Hepatocyte (in vitro differentiated cells): ENCODE measurements around the gene MSI2. TPM values are rescaled to one million over a fixed set of nuclear protein-coding genes. Genes with fewer than 3 reads are reported as not detected.

Experiments used
- DNase-seq: peaks from one replicate; pipeline ENCODE4 v3.0.0-alpha.2; 2016; ENCODE audit warnings: low spot score
- H2AFZ ChIP-seq: fragments of 200-600 bp; sonication (generic); 2 replicates; pipeline ENCODE4 v1.6.0; 2016; ENCODE audit warnings: antibody characterized with exemption, mild to moderate bottlenecking
- H3K27ac ChIP-seq: fragments of 200-600 bp; sonication (generic); 2 replicates; pipeline ENCODE4 v1.5.1; 2016; ENCODE audit warnings: mild to moderate bottlenecking
- H3K27me3 ChIP-seq: fragments of 200-600 bp; sonication (generic); 2 replicates; pipeline ENCODE4 v1.6.1; 2016
- H3K36me3 ChIP-seq: fragments of 200-600 bp; sonication (generic); replicated peaks from 2 replicates; pipeline ENCODE4 v1.5.1; 2016; ENCODE audit warnings: low read depth; ENCODE audit not compliant: insufficient read depth
- H3K4me1 ChIP-seq: fragments of 200-600 bp; sonication (generic); 2 replicates; pipeline ENCODE4 v1.5.1; 2016; ENCODE audit warnings: mild to moderate bottlenecking, moderate library complexity; ENCODE audit not compliant: insufficient read depth
- H3K4me2 ChIP-seq: fragments of 200-600 bp; sonication (generic); 2 replicates; pipeline ENCODE4 v1.6.0; 2016
- H3K4me3 ChIP-seq: fragments of 200-600 bp; sonication (generic); 2 replicates; pipeline ENCODE4 v1.5.1; 2016; ENCODE audit warnings: mild to moderate bottlenecking
- H3K79me2 ChIP-seq: fragments of 200-600 bp; sonication (generic); 2 replicates; pipeline ENCODE4 v1.6.0; 2017; ENCODE audit warnings: mild to moderate bottlenecking
- H3K9me2 ChIP-seq: fragments of 200-600 bp; sonication (generic); replicated peaks from 2 replicates; pipeline ENCODE4 v1.6.0; 2017; ENCODE audit warnings: mild to moderate bottlenecking; ENCODE audit not compliant: insufficient read depth
- H3K9me3 ChIP-seq: fragments of 200-600 bp; sonication (generic); 2 replicates; pipeline ENCODE4 v1.5.1; 2016; ENCODE audit warnings: low read depth, mild to moderate bottlenecking
- H4K20me1 ChIP-seq: fragments of 200-600 bp; sonication (generic); 2 replicates; pipeline ENCODE4 v1.6.0; 2016; ENCODE audit warnings: mild to moderate bottlenecking; ENCODE audit not compliant: insufficient read depth, poor library complexity, severe bottlenecking
- CTCF ChIP-seq: fragments of 200-600 bp; sonication (generic); IDR thresholded peaks from 2 replicates; pipeline ENCODE4 v1.5.1; 2016; ENCODE audit warnings: antibody characterized with exemption, mild to moderate bottlenecking; ENCODE audit not compliant: poor library complexity
- EZH2 ChIP-seq: fragments of 200-600 bp; sonication (generic); IDR thresholded peaks from 2 replicates; pipeline ENCODE4 v1.6.1; 2016; ENCODE audit warnings: antibody characterized with exemption, mild to moderate bottlenecking, borderline replicate concordance
- EZH2phosphoT487 ChIP-seq: fragments of 200-600 bp; sonication (generic); IDR thresholded peaks from one replicate; pipeline ENCODE4 v1.6.1; 2018; ENCODE audit warnings: antibody characterized with exemption, mild to moderate bottlenecking, low read depth, moderate library complexity; ENCODE audit not compliant: unreplicated experiment, severe bottlenecking
- WGBS: methylation state at CpG from one replicate; pipeline ENCODE4 v1.1.6; 2016; ENCODE audit warnings: low lambda C conversion rate; ENCODE audit errors: missing lambda C conversion rate; 5-methylcytosine and 5-hydroxymethylcytosine counted together
- polyA plus RNA-seq: library from polyadenylated mRNA; unstranded; fragments of >200 nt; fragmentation: Nextera tagmentation; extraction: Ambion mirVana; gene quantifications from 2 replicates; pipeline ENCODE4 v1.2.1, GENCODE V29; 2016
- total RNA-seq: library from RNA; depleted of rRNA; stranded (reverse); fragments of >200 nt; gene quantifications from 2 replicates; pipeline ENCODE4 v1.2.3, GENCODE V29; 2014

The MSI2 gene
- total and polyA plus RNA-seq, 2 experiments from 2014 or later: 16.1 to 60.6 TPM

- Histone ChIP-seq H3K36me3 (no peaks in the 10 kb centered on the region), H3K4me2 (no peak overlapping the region), H3K4me1 (peaks cover under 1% of the 10 kb centered on the region), H3K4me3 (no peak overlapping the region), H3K27ac (no peak overlapping the region), H2AFZ (no peak overlapping the region), H3K9me2 (no peaks in the 10 kb centered on the region), H3K9me3 (no peaks in the 10 kb centered on the region), H3K79me2 (peaks cover 15% of the 10 kb centered on the region), H3K27me3 (no peaks in the 10 kb centered on the region), H4K20me1 (no peaks in the 10 kb centered on the region)
- TF ChIP-seq CTCF (no peak), EZH2 (no peak), EZH2phosphoT487 (no peak)
- DNase-seq: no peak
- 57% methylated on average over 6 of the region's 6 CpGs for WGBS
These were observed 2.8 kb upstream of the MSI2 start for GRCh38 chr17:57253362-57254065.

- 25% methylated on average over 16 of the region's 16 CpGs for WGBS
- peak overlapping the region; percentile 92 for H2AFZ ChIP-seq
These were observed 1.0 kb upstream of the MSI2 start for GRCh38 chr17:57255182-57255775.

GRCh38 chr17:57256708-57257112 lies 387 bp downstream of the MSI2 start:
- Histone ChIP-seq H3K36me3 (no peaks in the 10 kb centered on the region), H3K4me2 (peak overlapping the region; percentile 95), H3K27me3 (no peaks in the 10 kb centered on the region), H4K20me1 (peaks cover 11% of the 10 kb centered on the region), H3K27ac (peak overlapping the region; percentile 93), H2AFZ (peak overlapping the region; percentile 41), H3K79me2 (peaks cover 47% of the 10 kb centered on the region), H3K9me2 (no peaks in the 10 kb centered on the region), H3K4me1 (peaks cover 21% of the 10 kb centered on the region), H3K9me3 (no peaks in the 10 kb centered on the region), H3K4me3 (peak overlapping the region; percentile 93)
- no peak for TF ChIP-seq EZH2phosphoT487
- no peak for TF ChIP-seq EZH2
- TF ChIP-seq CTCF: no peak
- 0% methylated on average over 5 of the region's 36 CpGs for WGBS
- DNase-seq: peak; percentile 62

More at GRCh38 chr17:57255182-57255775, 1.0 kb upstream of the MSI2 start:
- Histone ChIP-seq H3K4me1 (peaks cover 18% of the 10 kb centered on the region), H3K4me3 (peak overlapping the region; percentile 80), H3K36me3 (no peaks in the 10 kb centered on the region), H3K79me2 (peaks cover 32% of the 10 kb centered on the region), H3K9me3 (no peaks in the 10 kb centered on the region), H3K4me2 (peak overlapping the region; percentile 95), H4K20me1 (peaks cover 11% of the 10 kb centered on the region), H3K27ac (peak overlapping the region; percentile 93), H3K27me3 (no peaks in the 10 kb centered on the region), H3K9me2 (no peaks in the 10 kb centered on the region)
- no peak for DNase-seq
- no peak for TF ChIP-seq EZH2phosphoT487
- no peak for TF ChIP-seq EZH2
- TF ChIP-seq CTCF: no peak
